Muscle of leg (tissue), 11 donors: ENCODE measurements around the gene KLF6. TPM values are rescaled to one million over a fixed set of nuclear protein-coding genes. Genes with fewer than 3 reads are reported as not detected.

ENCODE experiments used
- DNase-seq: peaks from one replicate; pipeline ENCODE4 v3.0.0; 2013
- H3K27ac ChIP-seq: one replicate; pipeline ENCODE4 v1.5.1; 2013; ENCODE audit warnings: mild to moderate bottlenecking, low read length, control low read depth
- H3K27me3 ChIP-seq: one replicate; pipeline ENCODE4 v1.6.1; 2013; ENCODE audit warnings: low read length; ENCODE audit not compliant: control insufficient read depth, insufficient read depth
- H3K36me3 ChIP-seq: one replicate; pipeline ENCODE4 v1.6.1; 2013; ENCODE audit warnings: low read length; ENCODE audit not compliant: control insufficient read depth, insufficient read depth
- H3K4me1 ChIP-seq: one replicate; pipeline ENCODE4 v1.6.1; 2013; ENCODE audit warnings: low read length; ENCODE audit not compliant: control insufficient read depth, insufficient read depth
- H3K4me3 ChIP-seq: one replicate; pipeline ENCODE4 v1.5.1; 2013; ENCODE audit warnings: low read length, control low read depth
- H3K9me3 ChIP-seq: replicated peaks from 2 replicates; pipeline ENCODE4 v1.6.1; 2013; ENCODE audit warnings: low read depth, low read length; ENCODE audit not compliant: control insufficient read depth
- whole genome bisulfite sequencing: methylation state at CpG from one replicate; pipeline ENCODE4 v1.1.5; 2013; ENCODE audit warnings: missing lambda C conversion rate; ENCODE audit not compliant: insufficient coverage; 5-methylcytosine and 5-hydroxymethylcytosine counted together
- polyA plus RNA-seq, 8 donors: library from polyadenylated mRNA; unstranded; fragments of 120-200 nt; gene quantifications; one replicate each; pipeline versions ENCODE4 v1.2.1 to v1.2.3, GENCODE V29; 2013; ENCODE audit warnings: inconsistent platforms in 1 of 8, low replicate concordance in 1 of 8; ENCODE audit not compliant: insufficient read length in 8 of 8, insufficient read depth in 1 of 8
- total RNA-seq: library from RNA; stranded (reverse); fragments of 120-200 nt; gene quantifications from one replicate; pipeline ENCODE4 v1.2.4, GENCODE V29; 2013

KLF6 gene
- total and polyA plus RNA-seq, 9 donors, result 40.7 to 139 (median 85.4) TPM

DNA sequence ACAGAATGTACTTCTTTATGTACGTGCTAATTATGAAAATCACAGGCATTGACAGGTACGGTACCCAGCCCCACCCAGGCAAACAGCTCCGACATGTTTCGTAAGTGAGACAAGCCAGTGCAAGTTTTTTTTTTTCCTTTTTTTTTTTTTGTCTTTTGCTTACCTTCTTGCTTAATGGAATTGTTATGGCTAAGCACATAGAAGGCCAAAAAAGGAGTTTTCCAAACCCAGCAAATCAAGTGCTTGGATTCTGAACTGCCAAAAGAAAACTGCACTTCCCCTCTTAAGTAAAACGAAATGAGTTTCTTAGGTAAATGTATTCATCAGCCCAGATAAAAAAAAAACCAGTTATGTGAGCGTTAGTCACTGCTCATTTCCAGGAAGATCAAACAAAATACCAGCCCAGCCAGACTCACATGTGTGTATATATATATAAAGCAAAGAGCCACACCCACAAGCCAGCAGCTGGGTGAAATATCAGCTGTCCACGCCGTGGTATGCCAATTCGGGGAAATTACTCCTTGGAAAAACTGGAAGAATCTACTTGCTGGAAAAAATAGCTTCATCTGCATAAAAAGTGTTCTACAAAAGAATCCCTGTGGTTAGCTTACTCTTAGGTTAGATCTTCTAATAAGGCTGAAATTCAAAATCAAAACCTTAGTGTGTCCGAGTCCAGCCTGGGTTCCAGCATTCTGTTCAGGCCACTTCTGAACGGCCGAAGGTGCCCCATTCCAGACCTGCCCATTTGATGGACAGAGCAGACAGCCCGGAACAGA, 8.0 kb downstream of the KLF6 start:
- Histone ChIP-seq H3K9me3 (no peaks in the 10 kb centered on the region), H3K36me3 (peaks cover 74% of the 10 kb centered on the region), H3K4me1 (peaks cover 52% of the 10 kb centered on the region), H3K27ac (peak overlapping the region; percentile 99), H3K4me3 (no peak overlapping the region), H3K27me3 (no peaks in the 10 kb centered on the region)
- 85% methylated on average over 3 of the region's 13 CpGs for WGBS
- peak; percentile 89 for DNase-seq

DNA sequence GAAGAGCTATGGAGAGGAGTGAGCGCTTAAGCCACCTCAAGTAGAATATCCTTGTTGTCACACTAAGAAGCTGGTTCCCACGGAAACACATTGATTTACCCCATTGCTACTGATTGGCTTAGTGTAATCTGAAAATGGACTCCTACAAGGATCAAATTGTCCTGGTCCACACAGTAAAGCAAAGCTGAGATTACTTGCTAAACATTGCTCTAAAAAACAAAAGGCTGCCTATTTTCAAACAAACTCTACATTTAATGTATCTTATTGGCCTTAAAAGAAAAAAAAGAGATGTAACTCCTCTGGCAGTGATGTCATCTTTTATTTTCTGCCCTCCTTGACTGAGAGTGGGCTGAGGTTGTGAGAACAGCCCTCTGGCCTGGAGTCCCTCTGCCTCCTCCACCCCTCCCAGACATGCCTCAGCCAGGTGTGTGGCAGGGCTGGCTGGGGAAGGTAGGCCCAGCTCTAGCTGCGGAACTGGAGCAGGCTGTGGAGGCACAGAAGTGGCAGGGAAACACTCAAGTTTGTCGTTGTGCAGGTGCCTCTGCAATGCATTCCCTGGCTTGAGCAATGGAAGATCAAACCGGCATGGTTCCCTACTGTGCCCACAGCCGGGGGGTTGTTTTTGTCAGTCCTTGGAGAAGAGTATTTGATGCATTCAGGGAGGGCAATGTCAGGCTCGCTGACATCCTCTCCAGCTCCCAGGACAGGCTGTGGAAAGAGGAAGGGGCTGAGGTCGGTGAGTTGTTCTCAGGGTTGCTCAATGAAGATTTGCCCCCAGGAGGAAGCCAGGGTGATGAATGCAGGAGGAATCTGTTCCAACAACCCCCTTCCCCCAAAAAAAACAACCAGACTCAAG, 9.1 kb downstream of the KLF6 start:
- Histone ChIP-seq H3K4me1 (peaks cover 42% of the 10 kb centered on the region), H3K27ac (peak overlapping the region; percentile 69), H3K27me3 (no peaks in the 10 kb centered on the region), H3K9me3 (no peaks in the 10 kb centered on the region), H3K4me3 (no peak overlapping the region), H3K36me3 (peaks cover 64% of the 10 kb centered on the region)
- WGBS, result 27% methylated on average over 4 of the region's 8 CpGs
- peak; percentile 60 for DNase-seq

DNA sequence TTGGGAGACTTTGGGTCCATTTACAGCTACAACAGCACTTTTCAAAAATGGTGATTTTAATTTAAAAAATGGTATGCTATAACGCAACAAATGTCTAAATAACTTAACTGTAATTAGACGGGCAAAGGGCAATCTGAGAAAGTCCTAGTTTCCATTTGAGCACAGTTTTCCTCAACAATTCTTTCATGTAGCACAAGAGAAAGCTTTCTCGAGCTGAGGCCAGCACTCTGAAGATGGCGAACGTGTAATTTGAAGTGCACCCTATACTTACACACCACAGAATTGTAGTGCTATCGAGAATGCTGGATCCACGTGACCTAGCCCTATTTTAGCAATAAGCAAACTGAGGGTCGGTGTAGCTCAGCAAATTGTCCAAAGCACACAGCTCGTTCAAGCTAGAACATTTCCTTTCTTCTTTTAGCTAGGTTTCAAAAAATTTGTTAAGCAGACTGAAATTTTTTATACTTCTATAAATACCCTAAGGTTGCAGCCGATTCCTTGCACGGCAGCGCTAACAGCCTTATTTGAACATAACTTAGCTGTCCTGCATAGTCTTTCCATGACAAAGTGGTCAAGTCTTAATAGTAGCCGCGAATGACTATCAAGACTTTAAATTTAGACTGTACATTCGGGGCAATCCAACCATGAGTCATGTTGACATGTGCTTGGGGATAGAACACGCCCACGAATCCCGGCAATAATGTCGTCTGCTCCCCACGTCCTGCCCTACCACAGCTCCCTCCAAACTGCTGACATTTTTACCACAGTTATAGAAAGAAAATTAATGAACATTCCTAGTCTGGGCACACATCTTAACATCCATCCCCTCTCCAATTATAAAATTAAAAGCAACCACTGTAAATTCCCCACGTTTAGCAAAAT, 10.0 kb downstream of the KLF6 start:
- Histone ChIP-seq H3K9me3 (no peaks in the 10 kb centered on the region), H3K27me3 (no peaks in the 10 kb centered on the region), H3K27ac (peak overlapping the region; percentile 69), H3K4me1 (peaks cover 33% of the 10 kb centered on the region), H3K36me3 (peaks cover 55% of the 10 kb centered on the region), H3K4me3 (no peak overlapping the region)
- WGBS, result 60% methylated on average over 8 of the region's 21 CpGs
- peak; percentile 82 for DNase-seq

DNA sequence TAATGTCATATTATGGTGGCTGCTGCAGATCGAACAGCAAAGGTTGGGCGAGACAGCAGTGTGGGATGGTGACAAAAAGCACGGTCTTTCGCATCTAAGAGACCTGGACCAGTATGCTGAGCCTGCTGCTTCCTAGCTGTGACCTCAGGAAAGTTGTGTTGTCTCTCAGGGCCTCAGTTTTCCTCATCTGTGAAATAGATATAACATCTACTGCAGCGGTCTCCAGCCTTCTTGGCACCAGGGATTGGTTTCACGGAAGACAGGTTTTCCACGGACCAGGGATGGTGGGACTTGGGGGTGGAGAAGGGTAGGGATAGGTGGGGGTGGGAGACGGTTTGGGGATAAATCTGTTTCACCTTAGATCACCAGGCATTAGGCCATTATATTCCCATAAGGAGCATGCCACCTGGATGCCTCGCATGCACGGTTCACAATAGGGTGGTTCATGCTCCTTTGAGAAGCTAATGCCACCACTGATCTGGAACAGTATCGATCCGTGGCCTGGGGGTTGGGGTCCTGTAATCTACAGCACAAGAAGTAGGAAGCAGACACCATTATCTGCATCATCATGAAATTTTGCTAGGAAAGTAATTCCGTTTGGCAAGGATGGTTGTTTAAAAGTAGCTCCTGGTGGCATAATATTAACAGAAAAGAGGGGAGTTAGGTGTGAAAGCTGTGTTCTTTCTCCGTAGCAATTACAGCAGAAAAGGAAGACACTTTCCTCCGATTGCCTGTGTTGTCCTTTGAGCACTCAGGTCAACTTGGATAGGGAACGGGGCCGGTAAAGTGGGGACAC, 10.8 kb downstream of the KLF6 start:
- Histone ChIP-seq H3K27me3 (no peaks in the 10 kb centered on the region), H3K27ac (peak overlapping the region; percentile 55), H3K4me3 (no peak overlapping the region), H3K36me3 (peaks cover 47% of the 10 kb centered on the region), H3K9me3 (no peaks in the 10 kb centered on the region), H3K4me1 (peaks cover 25% of the 10 kb centered on the region)
- WGBS, result 86% methylated on average over 10 of the region's 17 CpGs
- peak; percentile 49 for DNase-seq

DNA sequence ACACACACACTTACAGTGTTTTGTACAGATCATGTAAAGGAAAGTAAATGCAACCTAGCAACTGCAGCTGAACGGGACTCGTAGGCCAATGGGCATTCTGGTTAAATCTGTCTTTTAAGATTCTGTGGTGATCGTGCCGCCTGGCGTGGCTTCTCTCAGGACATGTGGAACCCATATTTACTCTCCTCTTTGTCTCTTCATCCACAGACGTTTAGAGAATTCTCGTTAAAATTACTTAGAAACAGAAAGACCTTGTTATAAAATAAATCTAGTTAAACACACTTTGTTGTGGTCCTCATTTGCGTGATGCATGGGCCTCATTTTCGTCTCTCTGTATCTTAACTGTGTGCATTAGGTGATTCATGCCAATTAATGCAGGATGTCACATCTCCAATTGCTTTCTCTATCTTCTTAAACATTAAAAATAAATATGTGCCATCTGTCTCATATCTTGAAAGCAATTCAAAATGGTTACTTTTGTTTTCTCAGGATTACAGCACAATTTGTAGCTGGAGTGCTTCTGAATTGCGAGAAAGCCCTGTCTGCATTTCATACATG, 11.5 kb downstream of the KLF6 start:
- no peaks in the 10 kb centered on the region for H3K27me3 ChIP-seq
- H3K4me3 ChIP-seq, result no peak overlapping the region
- H3K27ac ChIP-seq, result no peak overlapping the region
- 88% methylated on average over 5 of the region's 10 CpGs for WGBS
- peaks cover 20% of the 10 kb centered on the region for H3K4me1 ChIP-seq
- no peaks in the 10 kb centered on the region for H3K9me3 ChIP-seq
- H3K36me3 ChIP-seq, result peaks cover 40% of the 10 kb centered on the region
- no peak for DNase-seq

DNA sequence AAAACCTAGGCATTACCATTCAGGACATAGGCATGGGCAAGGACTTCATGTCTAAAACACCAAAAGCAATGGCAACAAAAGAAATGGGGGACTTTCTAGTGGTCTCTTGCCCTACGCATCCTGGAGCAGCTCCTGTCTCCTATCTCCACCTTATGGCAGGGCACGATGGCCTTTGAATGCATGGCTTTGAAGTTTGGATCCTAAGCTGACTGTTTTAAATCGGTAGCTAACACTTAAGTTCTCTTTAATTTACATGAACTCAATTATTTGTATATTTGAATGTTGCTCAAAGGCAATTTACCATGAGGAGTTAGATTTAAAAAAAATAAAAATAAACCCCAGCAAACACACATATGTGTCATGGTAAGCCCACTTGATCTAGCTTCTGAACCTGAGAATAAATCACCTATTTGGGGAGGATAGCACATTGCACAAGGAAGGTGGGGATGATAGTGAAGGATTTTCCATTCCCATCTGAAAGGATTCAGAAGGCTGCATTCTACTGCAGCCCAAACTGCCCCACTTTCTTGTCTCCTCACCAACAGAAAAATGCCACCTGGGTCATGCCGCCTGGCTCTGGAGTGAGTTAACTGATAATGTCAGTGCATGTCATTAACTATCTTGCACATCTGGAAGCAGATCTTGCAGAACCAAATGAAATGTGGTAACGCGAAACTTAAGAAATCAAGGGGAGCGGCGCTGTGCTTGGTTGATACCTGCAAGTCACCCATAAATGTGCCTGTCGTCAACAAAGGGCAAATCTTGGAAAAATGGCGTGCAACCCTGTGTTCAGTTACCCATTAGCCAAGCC, 12.4 kb downstream of the KLF6 start:
- DNase-seq, result no peak
- no peak overlapping the region for H3K27ac ChIP-seq
- peaks cover 16% of the 10 kb centered on the region for H3K4me1 ChIP-seq
- no peak overlapping the region for H3K4me3 ChIP-seq
- 98% methylated on average over 5 of the region's 10 CpGs for WGBS
- H3K36me3 ChIP-seq, result peaks cover 32% of the 10 kb centered on the region
- no peaks in the 10 kb centered on the region for H3K9me3 ChIP-seq
- no peaks in the 10 kb centered on the region for H3K27me3 ChIP-seq

DNA sequence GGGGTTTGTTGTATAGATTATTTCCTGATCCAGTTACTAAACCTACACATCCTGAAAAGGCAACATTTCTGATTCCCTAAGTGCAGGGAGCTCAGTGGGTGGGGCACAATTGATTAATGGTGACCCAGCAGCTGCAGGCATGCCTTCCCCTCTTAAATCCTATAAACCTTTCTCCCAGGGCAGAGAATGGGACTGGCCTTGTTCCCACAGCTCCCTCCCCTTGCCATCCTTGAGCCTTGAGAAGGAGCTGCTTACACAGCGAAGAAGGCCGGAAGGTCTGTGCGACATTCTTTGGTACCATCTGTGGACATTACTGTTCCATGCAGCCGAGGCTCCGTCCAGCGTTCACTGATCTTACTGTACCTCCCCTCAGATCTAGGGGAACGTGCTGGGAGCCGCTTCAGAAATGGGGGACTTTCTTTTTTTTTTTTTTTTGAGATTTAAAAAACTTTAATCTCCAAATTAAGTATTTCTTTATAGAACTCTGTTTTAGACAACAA, 14.3 kb downstream of the KLF6 start:
- Histone ChIP-seq H3K4me1 (peaks cover 5% of the 10 kb centered on the region), H3K27ac (no peak overlapping the region), H3K36me3 (peaks cover 17% of the 10 kb centered on the region), H3K9me3 (no peaks in the 10 kb centered on the region), H3K27me3 (no peaks in the 10 kb centered on the region), H3K4me3 (no peak overlapping the region)
- 78% methylated on average over 3 of the region's 8 CpGs for WGBS
- peak; percentile 41 for DNase-seq

DNA sequence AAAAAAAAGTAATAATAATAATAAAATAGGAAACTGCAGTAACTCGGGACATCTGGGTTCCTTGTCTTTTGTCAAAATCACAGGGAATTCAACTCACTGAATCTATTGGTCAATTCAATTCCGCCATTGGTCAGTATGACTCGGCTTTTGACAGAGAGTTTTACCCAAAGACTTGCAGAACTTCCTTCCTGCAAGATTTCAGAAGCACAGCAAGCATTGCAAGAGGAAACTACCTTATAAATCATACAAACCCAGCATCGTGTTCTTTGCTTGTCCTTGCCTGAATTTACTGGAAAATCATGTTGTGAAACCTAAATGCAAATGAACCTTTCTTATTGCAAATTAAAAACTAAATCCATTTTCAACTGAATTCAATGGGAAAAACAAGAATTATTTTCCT, 15.5 kb downstream of the KLF6 start:
- no peaks in the 10 kb centered on the region for H3K9me3 ChIP-seq
- WGBS, result 75% methylated on average over 3 of the region's 4 CpGs
- H3K36me3 ChIP-seq, result peaks cover 8% of the 10 kb centered on the region
- peaks cover 4% of the 10 kb centered on the region for H3K4me1 ChIP-seq
- no peak for DNase-seq
- no peak overlapping the region for H3K4me3 ChIP-seq
- no peak overlapping the region for H3K27ac ChIP-seq
- no peaks in the 10 kb centered on the region for H3K27me3 ChIP-seq
